K562 (cell line): Measurements from ENCODE around the gene SACM1L.

Experiments
- BCL6 ChIP-seq: fragments of 250-450 bp; sonication (Bioruptor Pico); IDR thresholded peaks from 2 replicates; pipeline ENCODE4 v1.4.0; 2020
- CREB1 ChIP-seq, 2 experiments: sonication (generic) in 1 of 2; formaldehyde crosslinking in 1 of 2; IDR thresholded peaks; 2 replicates each; pipeline versions ENCODE4 v1.6.1 to v1.8.0; 2012 to 2022; ENCODE audit warnings: inconsistent platforms in 1 of 2, mild to moderate bottlenecking in 1 of 2, missing genetic modification reagents in 1 of 2, moderate library complexity in 1 of 2
- CTCF ChIP-seq, 3 experiments: IDR thresholded peaks in 2 of 3; conservative IDR thresholded peaks in 1 of 3; 2 replicates each; pipeline ENCODE4 v1.5.1; 2011 to 2012; ENCODE audit warnings: low read length in 3 of 3, mild to moderate bottlenecking in 3 of 3, control low read depth in 2 of 3, improper control_type of control experiment in 1 of 3, inconsistent platforms in 1 of 3, low read depth in 1 of 3, mixed read lengths in 1 of 3, moderate library complexity in 1 of 3; ENCODE audit not compliant: insufficient read depth in 2 of 3
- FOXK1 ChIP-seq: sonication (generic); formaldehyde crosslinking; IDR thresholded peaks from 2 replicates; pipeline ENCODE4 v1.8.0; 2022; ENCODE audit warnings: missing genetic modification reagents, mild to moderate bottlenecking, borderline replicate concordance
- GTF2E2 ChIP-seq: fragments of 200-800 bp; sonication (Bioruptor generic); IDR thresholded peaks from 2 replicates; pipeline ENCODE4 v1.6.1; 2016; ENCODE audit warnings: missing genetic modification characterization, missing compliant biosample characterization
- MAX ChIP-seq: sonication (generic); formaldehyde crosslinking; IDR thresholded peaks from 2 replicates; pipeline ENCODE4 v1.9.0; 2022; ENCODE audit warnings: mild to moderate bottlenecking, missing genetic modification reagents
- NCOA4 ChIP-seq: fragments of 450-650 bp; IDR thresholded peaks from 2 replicates; pipeline ENCODE4 v1.6.1; 2018; ENCODE audit warnings: mild to moderate bottlenecking; ENCODE audit not compliant: partially characterized antibody
- TOE1 ChIP-seq, 2 experiments: fragments of 450-650 bp in 1 of 2; sonication (generic) in 1 of 2; formaldehyde crosslinking in 1 of 2; IDR thresholded peaks; 2 replicates each; pipeline versions ENCODE4 v1.7.1 to v1.8.0; 2016 to 2022; ENCODE audit warnings: borderline replicate concordance in 2 of 2, mild to moderate bottlenecking in 2 of 2, antibody characterized with exemption in 1 of 2, inconsistent platforms in 1 of 2, low read depth in 1 of 2, missing genetic modification reagents in 1 of 2, moderate library complexity in 1 of 2
- USF2 ChIP-seq: sonication (generic); formaldehyde crosslinking; IDR thresholded peaks from 2 replicates; pipeline ENCODE4 v1.5.0; 2020; ENCODE audit warnings: missing genetic modification reagents
- ZBED1 ChIP-seq: IDR thresholded peaks from 2 replicates; pipeline ENCODE4 v1.6.1; 2014
- ZNF311 ChIP-seq: fragments of 250-450 bp; sonication (Bioruptor Pico); IDR thresholded peaks from 2 replicates; pipeline ENCODE4 v1.4.0; 2020; ENCODE audit warnings: mild to moderate bottlenecking, moderate library complexity
- ZNF354B ChIP-seq: fragments of 250-450 bp; sonication (Bioruptor Pico); IDR thresholded peaks from 2 replicates; pipeline ENCODE4 v1.4.0; 2020

GRCh38 chr3:45693941-45694521 is 4.8 kb downstream of the SACM1L start:
- TF ChIP-seq BCL6 (CRISPR knock-in tag), result no peak
- no peak for TF ChIP-seq USF2 (CRISPR knock-in tag)
- TF ChIP-seq FOXK1, result no peak
- TF ChIP-seq CTCF (IDR thresholded peaks at IDR 0.05 in 2 of 3, conservative IDR thresholded peaks at IDR 0.05 in 1 of 3; ENCODE audit: insufficient read depth in 2 of 3, low read depth in 1 of 3, low read length in 3 of 3), result no peak
- no peak for TF ChIP-seq ZNF354B (CRISPR knock-in tag)
- no peak for TF ChIP-seq ZNF311
- TF ChIP-seq MAX (CRISPR knock-in tag), result no peak
- no peak for TF ChIP-seq NCOA4
- no peak; the same call in 1 of the 2 replicates for TF ChIP-seq CREB1 (IDR thresholded peaks at IDR 0.05)
- no peak for TF ChIP-seq CREB1 (CRISPR knock-in tag; IDR thresholded peaks at IDR 0.05)
- TF ChIP-seq GTF2E2 (tag), result no peak
- no peak for TF ChIP-seq ZBED1
- no peak for TF ChIP-seq TOE1 (IDR thresholded peaks at IDR 0.05; ENCODE audit: borderline replicate concordance)
- TF ChIP-seq TOE1 (CRISPR knock-in tag; IDR thresholded peaks at IDR 0.05; ENCODE audit: borderline replicate concordance, low read depth), result no peak
